Measurements from ENCODE around the gene CYRIA.

CYRIA gene

GRCh38 chr2:16619576-16620245 is 45.9 kb downstream of the CYRIA start:
- no peak for DNase-seq
- in situ Hi-C loops (cut with MboI; ENCODE audit: low pct_unique_long_range_greater_than_20kb, low sequenced_read_pairs), result loop anchor here (10.0 kb wide), 1 partner anchor 135 kb away; no protein-coding TSS in a partner anchor

DNA sequence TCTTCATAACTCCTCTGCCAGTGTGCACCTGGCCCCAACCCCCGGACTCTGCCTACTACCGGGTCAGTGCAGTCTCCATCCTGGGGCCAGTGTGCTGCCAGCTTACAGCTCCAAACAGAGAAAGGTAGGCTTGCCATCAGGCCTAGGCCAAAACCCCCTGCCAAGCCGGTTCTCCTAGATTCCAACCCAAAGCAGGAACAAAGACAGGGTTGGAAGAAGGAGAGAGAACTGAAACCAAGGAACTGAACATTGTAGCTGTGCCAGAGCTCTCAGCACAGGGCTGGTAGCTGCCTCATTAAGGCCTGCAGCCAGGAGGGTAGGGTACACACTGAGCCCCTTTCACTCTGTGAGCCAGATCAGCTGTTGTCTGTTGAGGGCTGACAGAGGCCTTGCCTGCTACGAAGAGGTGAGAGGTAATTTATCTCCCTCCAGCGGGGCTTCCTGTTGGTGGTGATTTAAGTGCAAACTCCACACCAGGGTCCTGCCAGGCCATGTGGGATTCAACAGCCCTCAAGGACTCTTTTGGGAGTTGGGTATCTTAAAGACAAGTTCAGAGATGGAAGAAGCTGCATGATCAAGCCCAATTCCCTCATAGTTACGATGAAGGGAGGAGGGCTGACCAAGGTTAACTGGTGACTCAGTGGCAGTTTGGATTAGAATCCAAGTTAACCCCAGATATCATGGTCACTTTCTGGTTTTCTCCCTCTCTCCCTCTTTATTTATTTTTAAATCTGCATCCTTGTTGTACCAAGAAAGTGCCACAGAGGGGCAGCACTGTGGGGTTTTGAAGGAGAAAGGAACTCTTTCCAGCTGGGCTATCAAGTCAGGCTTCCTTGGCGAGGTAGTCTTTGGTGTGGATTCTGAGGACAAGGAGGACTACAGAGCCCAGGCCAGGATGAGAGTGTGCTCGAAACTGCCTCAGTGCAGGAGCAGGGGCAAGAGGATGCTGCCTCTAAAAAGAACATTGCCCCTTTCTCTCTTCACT is 48.1 kb downstream of the CYRIA start:
- DNase-seq, result peak; percentile 60
- in situ Hi-C loops (cut with MboI; ENCODE audit: low pct_unique_long_range_greater_than_20kb, low sequenced_read_pairs), result loop anchor here (10.0 kb wide), 1 partner anchor 137 kb away; no protein-coding TSS in a partner anchor

Measured in KBM-7 (cell line).